C4-2B (cell line): ENCODE measurements around the gene STARD13.
A peak's percentile ranks its signal among the peaks of the same experiment; 100 is the strongest.

Experiments used
- H3K27ac ChIP-seq: fragments of 450-650 bp; 2 replicates; pipeline ENCODE4 v1.5.1; 2017
- ZFX ChIP-seq: fragments of 450-650 bp; IDR thresholded peaks from 2 replicates; pipeline ENCODE4 v1.6.1; 2017
- TF ChIP-seq, protein P1 (sequence below): fragments of 450-650 bp; conservative IDR thresholded peaks from 2 replicates; pipeline ENCODE4 v1.5.1; 2017; ENCODE audit warnings: mild to moderate bottlenecking

Gene STARD13

DNA sequence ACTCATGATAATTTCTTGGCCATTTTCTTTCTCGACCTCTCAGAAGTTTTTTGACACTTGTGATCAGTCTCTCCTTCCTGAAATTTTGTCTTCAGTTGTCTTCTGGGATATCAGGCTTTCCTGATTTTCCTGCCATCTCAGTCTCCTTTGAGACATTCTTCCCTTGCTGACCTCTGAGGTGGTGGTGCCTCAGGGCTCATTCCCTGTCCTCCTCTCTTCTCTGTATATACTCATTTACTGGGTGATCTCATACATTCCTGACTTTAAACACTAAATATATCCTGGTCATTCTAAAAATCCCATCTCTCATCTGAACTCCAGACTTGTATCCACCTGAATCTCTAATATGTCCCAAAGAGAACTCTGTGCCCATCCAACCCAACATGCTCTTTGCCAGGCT lies 31.3 kb upstream of the STARD13 start:
- no peak for TF ChIP-seq ZFX
- TF ChIP-seq, protein P1, sequence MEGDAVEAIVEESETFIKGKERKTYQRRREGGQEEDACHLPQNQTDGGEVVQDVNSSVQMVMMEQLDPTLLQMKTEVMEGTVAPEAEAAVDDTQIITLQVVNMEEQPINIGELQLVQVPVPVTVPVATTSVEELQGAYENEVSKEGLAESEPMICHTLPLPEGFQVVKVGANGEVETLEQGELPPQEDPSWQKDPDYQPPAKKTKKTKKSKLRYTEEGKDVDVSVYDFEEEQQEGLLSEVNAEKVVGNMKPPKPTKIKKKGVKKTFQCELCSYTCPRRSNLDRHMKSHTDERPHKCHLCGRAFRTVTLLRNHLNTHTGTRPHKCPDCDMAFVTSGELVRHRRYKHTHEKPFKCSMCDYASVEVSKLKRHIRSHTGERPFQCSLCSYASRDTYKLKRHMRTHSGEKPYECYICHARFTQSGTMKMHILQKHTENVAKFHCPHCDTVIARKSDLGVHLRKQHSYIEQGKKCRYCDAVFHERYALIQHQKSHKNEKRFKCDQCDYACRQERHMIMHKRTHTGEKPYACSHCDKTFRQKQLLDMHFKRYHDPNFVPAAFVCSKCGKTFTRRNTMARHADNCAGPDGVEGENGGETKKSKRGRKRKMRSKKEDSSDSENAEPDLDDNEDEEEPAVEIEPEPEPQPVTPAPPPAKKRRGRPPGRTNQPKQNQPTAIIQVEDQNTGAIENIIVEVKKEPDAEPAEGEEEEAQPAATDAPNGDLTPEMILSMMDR = no peak
- H3K27ac ChIP-seq = no peak overlapping the region

DNA sequence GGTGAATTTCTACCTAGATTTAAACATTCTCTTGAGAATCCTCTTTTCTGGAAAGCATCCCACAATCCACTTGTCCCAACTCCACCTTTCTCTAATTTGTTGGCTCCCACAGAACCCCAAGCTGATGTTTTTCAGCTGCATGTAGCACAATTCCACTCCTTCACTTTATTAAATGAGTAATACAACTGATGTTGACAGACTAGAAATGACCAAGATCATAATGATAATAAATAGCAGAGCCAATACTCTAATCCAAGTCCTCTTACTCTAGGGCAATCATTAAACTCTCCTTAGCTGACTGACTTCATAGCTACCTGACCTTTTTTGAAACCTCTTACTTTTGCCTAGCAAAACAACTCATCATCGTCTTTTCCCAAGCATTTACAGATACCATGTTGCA lies 27.9 kb upstream of the STARD13 start:
- no peak overlapping the region for H3K27ac ChIP-seq
- TF ChIP-seq, protein P1 = no peak
- no peak for TF ChIP-seq ZFX

DNA sequence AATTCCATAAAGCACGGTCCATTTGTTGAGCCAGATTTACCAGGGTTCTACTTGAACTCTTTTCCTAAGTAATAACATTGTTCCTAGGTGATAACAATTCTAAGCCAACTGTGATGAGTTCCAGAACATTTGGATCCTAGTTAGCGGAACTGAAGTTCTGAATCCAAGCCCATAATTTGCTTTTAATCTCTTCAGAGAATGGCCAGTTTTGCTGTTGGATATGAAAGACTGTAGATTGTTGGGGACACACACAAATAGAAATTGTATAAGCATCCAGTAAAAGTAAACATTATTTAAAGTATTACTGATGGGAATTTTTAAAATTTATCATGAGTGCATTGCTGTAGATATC lies 27.3 kb upstream of the STARD13 start:
- TF ChIP-seq ZFX = no peak
- TF ChIP-seq, protein P1 = no peak
- no peak overlapping the region for H3K27ac ChIP-seq

DNA sequence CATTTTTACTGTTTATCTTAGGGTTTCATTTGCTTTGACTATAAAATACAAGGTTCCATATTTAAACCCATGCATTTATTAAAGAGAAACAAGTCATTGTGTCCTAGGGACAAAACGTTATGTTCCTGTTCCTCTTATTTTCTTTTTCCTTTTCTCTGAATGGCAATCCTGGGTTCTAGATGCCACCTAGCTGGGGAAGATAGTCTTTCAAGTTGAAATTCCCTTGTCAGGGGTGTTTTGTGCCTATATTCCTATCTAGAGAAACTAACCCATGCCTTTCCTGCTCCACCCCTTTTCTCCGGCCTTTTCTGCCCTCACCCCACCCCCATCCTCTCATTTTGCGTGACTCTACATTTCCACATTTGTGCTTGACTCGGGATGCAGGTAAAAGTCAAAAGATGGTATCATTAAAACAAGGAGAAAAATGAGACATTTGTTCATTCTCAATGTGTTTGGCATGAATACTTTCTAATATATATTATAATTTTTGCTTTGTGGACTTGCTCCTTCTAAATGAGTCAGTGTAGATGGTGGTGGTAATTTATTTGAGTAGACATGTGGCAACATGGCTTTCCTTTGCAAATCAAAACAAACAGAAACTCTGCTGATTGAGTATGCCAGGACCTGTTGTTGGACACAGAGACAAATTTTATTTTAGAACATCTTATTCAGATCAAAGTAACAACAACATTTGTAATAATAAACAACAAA lies 26.8 kb upstream of the STARD13 start:
- no peak overlapping the region for H3K27ac ChIP-seq
- TF ChIP-seq, protein P1 = peak; percentile 33
- no peak for TF ChIP-seq ZFX

DNA sequence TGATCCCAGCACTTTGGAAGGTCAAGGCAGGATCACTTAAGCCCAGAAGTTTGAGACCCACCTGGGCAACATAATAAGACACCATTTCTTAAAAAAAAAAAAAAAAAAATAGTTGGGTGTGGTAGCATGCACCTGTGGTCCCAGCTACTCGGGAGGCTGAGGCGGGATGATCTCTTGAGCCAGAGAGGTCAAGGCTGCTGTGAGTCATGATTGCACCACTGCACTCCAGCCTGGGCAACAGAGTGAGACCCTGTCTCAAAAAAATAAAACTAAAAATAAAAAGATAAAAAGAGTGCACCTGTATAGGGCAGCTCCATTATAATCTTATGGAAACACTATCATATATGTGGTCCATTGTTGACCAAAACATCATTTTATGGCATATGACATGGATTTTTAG lies 25.5 kb upstream of the STARD13 start:
- no peak for TF ChIP-seq ZFX
- TF ChIP-seq, protein P1 = no peak
- H3K27ac ChIP-seq = no peak overlapping the region

DNA sequence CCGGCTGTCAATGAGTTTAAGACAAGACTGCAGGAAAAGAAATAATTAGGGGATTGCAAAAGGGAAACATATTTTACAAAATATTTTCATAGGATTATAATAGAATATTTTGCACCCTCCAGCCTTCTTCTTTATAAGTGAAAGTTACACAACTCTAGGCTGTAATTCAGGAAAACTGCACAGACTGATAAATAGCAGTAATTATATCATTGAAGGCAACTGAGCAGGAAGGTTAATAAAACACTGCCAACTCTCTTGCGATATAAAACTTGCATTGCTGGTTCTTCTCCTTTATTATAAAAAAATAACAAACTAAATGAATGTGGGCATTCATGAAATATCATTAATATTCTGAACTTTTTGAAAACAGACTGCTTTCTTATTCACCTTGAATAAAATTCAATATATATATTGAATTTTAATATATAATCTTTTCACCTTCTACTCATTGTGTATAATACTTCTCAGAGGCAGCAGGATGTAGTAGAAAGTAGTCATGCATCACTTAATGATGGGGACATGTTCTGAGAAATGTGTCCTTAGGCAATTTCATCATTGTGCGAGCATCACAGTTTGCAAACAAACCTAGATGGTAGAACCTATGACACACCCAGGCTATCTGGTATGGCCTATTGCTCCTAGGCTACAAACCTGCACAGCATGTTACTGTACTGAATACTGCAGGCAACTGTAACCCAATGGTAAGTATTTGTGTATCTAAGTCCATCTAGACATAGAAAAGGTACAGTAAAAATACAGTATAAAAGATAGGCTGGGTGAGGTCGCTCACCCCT lies 24.9 kb upstream of the STARD13 start:
- TF ChIP-seq, protein P1 = no peak
- TF ChIP-seq ZFX = no peak
- H3K27ac ChIP-seq = no peak overlapping the region

DNA sequence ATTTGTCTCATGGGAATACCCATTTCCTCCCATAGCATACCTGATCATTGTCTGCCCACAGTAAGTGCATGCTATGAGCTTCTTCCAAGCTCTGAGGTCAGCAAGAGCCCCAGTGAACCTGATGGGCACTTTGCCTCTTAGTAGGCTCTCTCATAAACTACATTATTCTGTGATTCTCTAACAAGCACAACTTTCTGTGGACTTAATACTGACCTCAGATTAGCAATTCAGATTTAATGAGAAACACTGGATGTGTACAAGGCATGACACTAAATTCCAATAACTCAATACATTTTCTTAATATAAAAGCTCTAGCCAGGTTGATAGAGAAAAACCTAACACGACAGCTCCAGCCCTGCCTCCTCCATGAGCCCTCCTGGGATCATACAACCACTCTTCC lies 23.3 kb upstream of the STARD13 start:
- TF ChIP-seq, protein P1 = no peak
- no peak for TF ChIP-seq ZFX
- H3K27ac ChIP-seq = no peak overlapping the region
